Breast epithelium (tissue), 3 donors: ENCODE data around the gene ARHGEF19.

Experiments
- POLR2A ChIP-seq: fragments of 450-650 bp; IDR thresholded peaks from one replicate; pipeline ENCODE4 v1.6.1; 2016; ENCODE audit warnings: antibody characterized with exemption, mild to moderate bottlenecking, moderate library complexity
- POLR2AphosphoS5 ChIP-seq, 3 donors: sonication (generic); formaldehyde crosslinking; IDR thresholded peaks; one replicate each; pipeline ENCODE4 v1.6.1; 2017; ENCODE audit warnings: antibody characterized with exemption in 3 of 3
- TF ChIP-seq, protein P1 (sequence below), 3 donors: fragments of 450-650 bp; IDR thresholded peaks; one replicate each; pipeline ENCODE4 v1.5.1; 2016 to 2017; ENCODE audit warnings: antibody characterized with exemption in 3 of 3, mild to moderate bottlenecking in 3 of 3, moderate library complexity in 3 of 3

DNA sequence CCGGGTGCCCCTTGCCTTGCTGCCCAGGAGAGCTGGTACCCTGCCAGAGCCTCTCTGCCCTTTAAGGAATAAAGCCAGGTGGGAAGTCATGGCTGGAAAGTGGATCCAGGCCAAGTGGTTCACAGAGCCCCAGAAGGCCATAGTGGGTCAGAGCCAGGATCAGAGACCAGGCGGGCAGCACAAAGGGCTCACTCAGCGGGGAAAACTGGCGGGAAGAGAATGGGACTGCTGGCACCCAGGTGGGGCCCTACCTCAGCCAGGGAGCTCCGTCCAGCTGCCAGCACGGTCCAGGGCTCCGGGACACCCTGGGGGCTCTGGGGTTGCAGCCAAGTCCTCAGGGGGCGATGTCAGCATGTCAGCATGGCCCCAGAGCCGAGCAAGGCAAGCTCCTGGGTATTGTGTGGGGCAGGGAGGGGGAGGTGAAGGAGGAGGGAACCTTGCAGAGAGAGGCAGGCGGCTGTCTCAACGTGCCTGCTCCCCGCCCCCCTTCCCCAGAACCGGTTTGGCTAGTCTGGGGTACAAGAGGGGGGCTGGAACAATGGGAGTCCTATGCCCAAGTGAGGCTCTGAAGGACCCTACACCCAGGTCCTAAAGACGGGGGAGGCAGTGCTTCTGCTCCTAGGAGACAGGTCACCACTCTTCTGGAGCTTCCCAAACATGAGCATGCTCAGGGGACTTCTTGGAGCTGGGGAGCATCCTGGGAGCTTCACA is at the start of gene ARHGEF19:
- TF ChIP-seq POLR2AphosphoS5 (IDR thresholded peaks at IDR 0.05) (no peak), POLR2A (no peak)
- TF ChIP-seq, protein P1, sequence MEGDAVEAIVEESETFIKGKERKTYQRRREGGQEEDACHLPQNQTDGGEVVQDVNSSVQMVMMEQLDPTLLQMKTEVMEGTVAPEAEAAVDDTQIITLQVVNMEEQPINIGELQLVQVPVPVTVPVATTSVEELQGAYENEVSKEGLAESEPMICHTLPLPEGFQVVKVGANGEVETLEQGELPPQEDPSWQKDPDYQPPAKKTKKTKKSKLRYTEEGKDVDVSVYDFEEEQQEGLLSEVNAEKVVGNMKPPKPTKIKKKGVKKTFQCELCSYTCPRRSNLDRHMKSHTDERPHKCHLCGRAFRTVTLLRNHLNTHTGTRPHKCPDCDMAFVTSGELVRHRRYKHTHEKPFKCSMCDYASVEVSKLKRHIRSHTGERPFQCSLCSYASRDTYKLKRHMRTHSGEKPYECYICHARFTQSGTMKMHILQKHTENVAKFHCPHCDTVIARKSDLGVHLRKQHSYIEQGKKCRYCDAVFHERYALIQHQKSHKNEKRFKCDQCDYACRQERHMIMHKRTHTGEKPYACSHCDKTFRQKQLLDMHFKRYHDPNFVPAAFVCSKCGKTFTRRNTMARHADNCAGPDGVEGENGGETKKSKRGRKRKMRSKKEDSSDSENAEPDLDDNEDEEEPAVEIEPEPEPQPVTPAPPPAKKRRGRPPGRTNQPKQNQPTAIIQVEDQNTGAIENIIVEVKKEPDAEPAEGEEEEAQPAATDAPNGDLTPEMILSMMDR (IDR thresholded peaks at IDR 0.05), result no peak
